Stimulated activated CD8-positive, alpha-beta memory T cell treated with anti-CD3 and anti-CD28 coated beads, Interleukin-2, amount 100 ng/mL, for 1 hour (primary cell): Measurements from ENCODE around the gene STPG4.
"Not testable (repeated sequence)": the region's sequence is repeated elsewhere in the genome, so short reads cannot be mapped to it uniquely, and the experiment has no call there.

Experiments used
- DNase-seq, 2 donors: peaks; one replicate each; pipeline ENCODE4 v3.0.0-alpha.2; 2020; ENCODE audit warnings: low read depth in 2 of 2

The STPG4 gene

GRCh38 chr2:47172922-47173695 is 18.0 kb upstream of the STPG4 start:
- no peak for DNase-seq

- DNase-seq = no peak
Observed at GRCh38 chr2:47172156-47172921, 17.2 kb upstream of the STPG4 start.

GRCh38 chr2:47169784-47170183 is 14.7 kb upstream of the STPG4 start:
- DNase-seq = no peak

- DNase-seq = not testable (repeated sequence)
Observed at GRCh38 chr2:47168895-47169294, 13.8 kb upstream of the STPG4 start.

- DNase-seq = no peak
Observed at GRCh38 chr2:47167149-47167548, 12.0 kb upstream of the STPG4 start.

GRCh38 chr2:47165001-47165555 is 10.0 kb upstream of the STPG4 start:
- DNase-seq = no peak

- no peak for DNase-seq
Observed at GRCh38 chr2:47162780-47163179, 7.7 kb upstream of the STPG4 start.

- DNase-seq = no peak
Observed at GRCh38 chr2:47161475-47161874, 6.4 kb upstream of the STPG4 start.

GRCh38 chr2:47160660-47161059 is 5.6 kb upstream of the STPG4 start:
- no peak for DNase-seq

GRCh38 chr2:47160211-47160610 is 5.1 kb upstream of the STPG4 start:
- no peak for DNase-seq

GRCh38 chr2:47159627-47160026 is 4.5 kb upstream of the STPG4 start:
- no peak for DNase-seq

GRCh38 chr2:47158576-47158975 is 3.5 kb upstream of the STPG4 start:
- DNase-seq = no peak

- DNase-seq = no peak
Observed at GRCh38 chr2:47152803-47153202, 2.3 kb downstream of the STPG4 start.

- DNase-seq = no peak
Observed at GRCh38 chr2:47150175-47150574, 4.9 kb downstream of the STPG4 start.

- DNase-seq = no peak
Observed at GRCh38 chr2:47147021-47147420, 8.1 kb downstream of the STPG4 start.

- DNase-seq = no peak
Observed at GRCh38 chr2:47145466-47145865, 9.6 kb downstream of the STPG4 start.

GRCh38 chr2:47141520-47141919 is 13.6 kb downstream of the STPG4 start:
- no peak for DNase-seq

GRCh38 chr2:47134386-47135090 is 20.6 kb downstream of the STPG4 start:
- DNase-seq = no peak

- no peak for DNase-seq
Observed at GRCh38 chr2:47133046-47133445, 22.1 kb downstream of the STPG4 start.

GRCh38 chr2:47129191-47129706 is 25.9 kb downstream of the STPG4 start:
- DNase-seq = no peak

- no peak for DNase-seq
Observed at GRCh38 chr2:47128705-47129104, 26.4 kb downstream of the STPG4 start.
